ENCODE results near the gene NCAM1.

Gene NCAM1

GRCh38 chr11:113077379-113077778 lies 116.2 kb downstream of the NCAM1 start:
- Histone ChIP-seq H3K4me1 (ENCODE audit: low read length) (no peaks in the 10 kb centered on the region), H3K4me3 (ENCODE audit: low read length) (no peak overlapping the region), H3K36me3 (replicated peaks; ENCODE audit: insufficient read depth, low read length) (no peaks in the 10 kb centered on the region), H3K9me2 (replicated peaks; ENCODE audit: insufficient read depth, low read length) (no peaks in the 10 kb centered on the region), H3K27me3 (replicated peaks; ENCODE audit: insufficient read depth, low read length) (no peaks in the 10 kb centered on the region), H3K9me3 (replicated peaks; ENCODE audit: insufficient read depth, low read length) (no peaks in the 10 kb centered on the region), H3F3A (ENCODE audit: insufficient read depth, low read length) (no peaks in the 10 kb centered on the region), H4K20me1 (ENCODE audit: insufficient read depth, low read length) (no peaks in the 10 kb centered on the region), H3K4me2 (ENCODE audit: low read depth, low read length) (no peak overlapping the region), H3K79me2 (ENCODE audit: low read length) (no peaks in the 10 kb centered on the region), H3K27ac (ENCODE audit: low read length) (no peak overlapping the region), H2AFZ (ENCODE audit: low read length) (no peak overlapping the region), H3K9ac (ENCODE audit: low read length) (no peak overlapping the region)
- TF ChIP-seq EZH2 (optimal IDR thresholded peaks at IDR 0.05; ENCODE audit: low read depth, low read length) (no peak), CTCF (IDR thresholded peaks at IDR 0.05; ENCODE audit: low read length) (no peak), EZH2phosphoT487 (IDR thresholded peaks at IDR 0.05; ENCODE audit: low read length) (no peak)
- no peak for DNase-seq

GRCh38 chr11:113082341-113082955 lies 121.2 kb downstream of the NCAM1 start:
- no peak for DNase-seq
- no peaks in the 10 kb centered on the region for H3K9me3 ChIP-seq (replicated peaks; ENCODE audit: insufficient read depth, low read length)

GRCh38 chr11:113083571-113083970 lies 122.4 kb downstream of the NCAM1 start:
- no peak for TF ChIP-seq EZH2phosphoT487 (IDR thresholded peaks at IDR 0.05; ENCODE audit: low read length)
- TF ChIP-seq CTCF (IDR thresholded peaks at IDR 0.05; ENCODE audit: low read length): no peak
- TF ChIP-seq EZH2 (optimal IDR thresholded peaks at IDR 0.05; ENCODE audit: low read depth, low read length): no peak
- no peaks in the 10 kb centered on the region for H3K9me3 ChIP-seq (replicated peaks; ENCODE audit: insufficient read depth, low read length)
- no peaks in the 10 kb centered on the region for H3K4me1 ChIP-seq (ENCODE audit: low read length)
- no peaks in the 10 kb centered on the region for H3K79me2 ChIP-seq (ENCODE audit: low read length)
- DNase-seq: no peak
- H3F3A ChIP-seq (ENCODE audit: insufficient read depth, low read length): no peaks in the 10 kb centered on the region
- no peak overlapping the region for H3K4me3 ChIP-seq (ENCODE audit: low read length)
- no peak overlapping the region for H3K9ac ChIP-seq (ENCODE audit: low read length)
- H3K36me3 ChIP-seq (replicated peaks; ENCODE audit: insufficient read depth, low read length): no peaks in the 10 kb centered on the region
- H3K27me3 ChIP-seq (replicated peaks; ENCODE audit: insufficient read depth, low read length): no peaks in the 10 kb centered on the region
- no peaks in the 10 kb centered on the region for H3K9me2 ChIP-seq (replicated peaks; ENCODE audit: insufficient read depth, low read length)
- H3K4me2 ChIP-seq (ENCODE audit: low read depth, low read length): no peak overlapping the region
- H2AFZ ChIP-seq (ENCODE audit: low read length): no peak overlapping the region
- H4K20me1 ChIP-seq (ENCODE audit: insufficient read depth, low read length): no peaks in the 10 kb centered on the region
- H3K27ac ChIP-seq (ENCODE audit: low read length): no peak overlapping the region

More at GRCh38 chr11:113082341-113082955, 121.2 kb downstream of the NCAM1 start:
- Histone ChIP-seq H3K36me3 (replicated peaks; ENCODE audit: insufficient read depth, low read length) (no peaks in the 10 kb centered on the region), H3K27ac (ENCODE audit: low read length) (no peak overlapping the region), H3K4me2 (ENCODE audit: low read depth, low read length) (no peak overlapping the region), H3K27me3 (replicated peaks; ENCODE audit: insufficient read depth, low read length) (no peaks in the 10 kb centered on the region), H4K20me1 (ENCODE audit: insufficient read depth, low read length) (no peaks in the 10 kb centered on the region), H3K4me1 (ENCODE audit: low read length) (no peaks in the 10 kb centered on the region), H3K9ac (ENCODE audit: low read length) (no peak overlapping the region), H3K9me2 (replicated peaks; ENCODE audit: insufficient read depth, low read length) (no peaks in the 10 kb centered on the region), H3K79me2 (ENCODE audit: low read length) (no peaks in the 10 kb centered on the region), H2AFZ (ENCODE audit: low read length) (no peak overlapping the region), H3K4me3 (ENCODE audit: low read length) (no peak overlapping the region), H3F3A (ENCODE audit: insufficient read depth, low read length) (no peaks in the 10 kb centered on the region)
- no peak for TF ChIP-seq EZH2phosphoT487 (IDR thresholded peaks at IDR 0.05; ENCODE audit: low read length)
- no peak for TF ChIP-seq CTCF (IDR thresholded peaks at IDR 0.05; ENCODE audit: low read length)
- no peak for TF ChIP-seq EZH2 (optimal IDR thresholded peaks at IDR 0.05; ENCODE audit: low read depth, low read length)
